ENCODE results near the gene KLHL25.
"Not testable (repeated sequence)": the region's sequence is repeated elsewhere in the genome, so short reads cannot be mapped to it uniquely, and the experiment has no call there.

Gene KLHL25

GRCh38 chr15:85794598-85795336 lies at the start of gene KLHL25:
Gene KLHL25 (minus strand): TSS chr15:85794925. CDS start chr15:85769810, 25,115 bp downstream.
- ATAC-seq = peak; percentile 96

GRCh38 chr15:85840802-85841152 lies 46.1 kb upstream of the KLHL25 start:
- ATAC-seq = no peak

- ATAC-seq = peak; percentile 90 to 93
Observed at GRCh38 chr15:85840079-85840801, 45.5 kb upstream of the KLHL25 start.

GRCh38 chr15:85839643-85840042 lies 44.9 kb upstream of the KLHL25 start:
- no peak for ATAC-seq

GRCh38 chr15:85838655-85839054 lies 43.9 kb upstream of the KLHL25 start:
- ATAC-seq = no peak

- no peak for ATAC-seq
Observed at GRCh38 chr15:85837881-85838280, 43.2 kb upstream of the KLHL25 start.

- no peak for ATAC-seq
Observed at GRCh38 chr15:85837011-85837433, 42.3 kb upstream of the KLHL25 start.

GRCh38 chr15:85834651-85835050 lies 39.9 kb upstream of the KLHL25 start:
- ATAC-seq = no peak

- ATAC-seq = no peak
Observed at GRCh38 chr15:85832394-85832793, 37.7 kb upstream of the KLHL25 start.

- ATAC-seq = peak in 1 of 2 donors; percentile 36
Observed at GRCh38 chr15:85831415-85832113, 36.8 kb upstream of the KLHL25 start.

GRCh38 chr15:85829754-85830153 lies 35.0 kb upstream of the KLHL25 start:
- not testable (repeated sequence) for ATAC-seq

GRCh38 chr15:85828874-85829273 lies 34.1 kb upstream of the KLHL25 start:
- no peak for ATAC-seq

- ATAC-seq = no peak
Observed at GRCh38 chr15:85828126-85828525, 33.4 kb upstream of the KLHL25 start.

- ATAC-seq = no peak
Observed at GRCh38 chr15:85826756-85827515, 32.2 kb upstream of the KLHL25 start.

GRCh38 chr15:85825719-85826118 lies 31.0 kb upstream of the KLHL25 start:
- no peak for ATAC-seq

- ATAC-seq = no peak
Observed at GRCh38 chr15:85825118-85825517, 30.4 kb upstream of the KLHL25 start.

- no peak for ATAC-seq
Observed at GRCh38 chr15:85821545-85821944, 26.8 kb upstream of the KLHL25 start.

- no peak for ATAC-seq
Observed at GRCh38 chr15:85819938-85820337, 25.2 kb upstream of the KLHL25 start.

GRCh38 chr15:85813234-85813633 lies 18.5 kb upstream of the KLHL25 start:
- ATAC-seq = no peak

GRCh38 chr15:85810075-85810474 lies 15.3 kb upstream of the KLHL25 start:
- ATAC-seq = no peak

GRCh38 chr15:85805420-85805819 lies 10.7 kb upstream of the KLHL25 start:
- ATAC-seq = no peak

GRCh38 chr15:85804481-85805170 lies 9.9 kb upstream of the KLHL25 start:
- no peak for ATAC-seq
